Fibroblast of lung (primary cell): Measurements from ENCODE around the gene HMGA1. TPM values are rescaled to one million over a fixed set of nuclear protein-coding genes. Genes with fewer than 3 reads are reported as not detected.

Source experiments
- DNase-seq, 2 donors: peaks; one replicate each; pipeline versions ENCODE4 v3.0.0 to v3.0.0-alpha.2; 2010; ENCODE audit warnings: low read depth in 2 of 2
- H2AFZ ChIP-seq: 2 replicates; pipeline ENCODE4 v1.5.1; 2012; ENCODE audit warnings: low read length, control low read depth, inconsistent platforms
- H3K27ac ChIP-seq: 2 replicates; pipeline ENCODE4 v1.5.1; 2011; ENCODE audit warnings: low read length, control low read depth; ENCODE audit not compliant: insufficient read depth
- H3K27me3 ChIP-seq: 2 replicates; pipeline ENCODE4 v1.5.1; 2011; ENCODE audit warnings: mild to moderate bottlenecking, low read length; ENCODE audit not compliant: control insufficient read depth, insufficient read depth
- H3K36me3 ChIP-seq: 2 replicates; pipeline ENCODE4 v1.5.1; 2011; ENCODE audit warnings: low read length; ENCODE audit not compliant: control insufficient read depth, insufficient read depth
- H3K4me1 ChIP-seq: 2 replicates; pipeline ENCODE4 v1.5.1; 2011; ENCODE audit warnings: low read length; ENCODE audit not compliant: control insufficient read depth, insufficient read depth; ENCODE audit errors: extremely low read depth
- H3K4me2 ChIP-seq: 2 replicates; pipeline ENCODE4 v1.5.1; 2011; ENCODE audit warnings: low read length, control low read depth; ENCODE audit not compliant: insufficient read depth; ENCODE audit errors: extremely low read depth
- H3K4me3 ChIP-seq, 4 experiments: fragments of 200-600 bp in 1 of 4; sonication (generic) in 1 of 4; replicated peaks in 1 of 4; 2 replicates each; pipeline ENCODE4 v1.5.1; 2011 to 2016; ENCODE audit warnings: low read length in 4 of 4, low read depth in 3 of 4, mild to moderate bottlenecking in 3 of 4, control low read depth in 2 of 4, inconsistent platforms in 1 of 4, mixed read lengths in 1 of 4; ENCODE audit not compliant: insufficient read depth in 1 of 4; ENCODE audit errors: control extremely low read depth in 1 of 4
- H3K79me2 ChIP-seq: 2 replicates; pipeline ENCODE4 v1.5.1; 2012; ENCODE audit warnings: mild to moderate bottlenecking, low read length, inconsistent platforms; ENCODE audit not compliant: control insufficient read depth, insufficient read depth
- H3K9ac ChIP-seq: 2 replicates; pipeline ENCODE4 v1.5.1; 2011; ENCODE audit warnings: mild to moderate bottlenecking, low read length, control low read depth; ENCODE audit not compliant: insufficient read depth
- H3K9me3 ChIP-seq: 2 replicates; pipeline ENCODE4 v1.5.1; 2012; ENCODE audit warnings: low read depth, low read length; ENCODE audit not compliant: control insufficient read depth, insufficient read depth
- H4K20me1 ChIP-seq: 2 replicates; pipeline ENCODE4 v1.5.1; 2011; ENCODE audit warnings: low read length; ENCODE audit not compliant: control insufficient read depth, insufficient read depth; ENCODE audit errors: extremely low read depth
- CTCF ChIP-seq, 2 donors: IDR thresholded peaks in 1 of 2; conservative IDR thresholded peaks in 1 of 2; 1 replicate in 1 of 2; 2 replicates in 1 of 2; pipeline ENCODE4 v1.5.1; 2011 to 2012; ENCODE audit warnings: low read length in 2 of 2, control low read depth in 1 of 2, inconsistent platforms in 1 of 2, low read depth in 1 of 2, mild to moderate bottlenecking in 1 of 2
- EZH2 ChIP-seq: IDR thresholded peaks from 2 replicates; pipeline ENCODE4 v1.5.1; 2012; ENCODE audit warnings: low read length, control low read depth, mild to moderate bottlenecking; ENCODE audit errors: missing control alignments
- polyA plus RNA-seq, 2 donors: library from polyadenylated mRNA; depleted of rRNA in 1 of 2; stranded (reverse) in 1 of 2; unstranded in 1 of 2; fragments of >200 nt; gene quantifications; 2 replicates each; pipeline ENCODE4 v1.2.1, GENCODE V29; 2011 to 2012; ENCODE audit warnings: missing spikeins in 1 of 2
- total RNA-seq: library from RNA; depleted of rRNA; stranded (reverse); fragments of >200 nt; gene quantifications from 2 replicates; pipeline ENCODE4 v1.2.1, GENCODE V29; 2014

HMGA1 gene
- total and polyA plus RNA-seq, 2 donors (not counting 1 experiment from before 2014, with no cell fraction given) = 29.6 to 121 TPM

GRCh38 chr6:34194772-34195171, 41.9 kb upstream of the HMGA1 start:
- TF ChIP-seq CTCF (conservative IDR thresholded peaks at IDR 0.05 in 1 of 2, IDR thresholded peaks at IDR 0.05 in 1 of 2; ENCODE audit: low read depth in 1 of 2, low read length in 2 of 2) (peak; percentile 4 to 25), EZH2 (no peak)
- Histone ChIP-seq H4K20me1 (no peaks in the 10 kb centered on the region), H3K27me3 (no peaks in the 10 kb centered on the region), H3K36me3 (no peaks in the 10 kb centered on the region), H3K4me2 (no peak overlapping the region), H3K9ac (no peak overlapping the region), H3K9me3 (no peaks in the 10 kb centered on the region), H3K4me1 (peaks cover 3% of the 10 kb centered on the region), H3K27ac (no peak overlapping the region), H2AFZ (no peak overlapping the region), H3K79me2 (no peaks in the 10 kb centered on the region), H3K4me3 (no peak overlapping the region)
- DNase-seq = no peak

GRCh38 chr6:34195726-34196115, 41.0 kb upstream of the HMGA1 start:
- H3K4me2 ChIP-seq = peak overlapping the region; percentile 61
- H3K27ac ChIP-seq = no peak overlapping the region
- peak overlapping the region; percentile 87 for H2AFZ ChIP-seq
- DNase-seq = no peak
- H3K79me2 ChIP-seq = no peaks in the 10 kb centered on the region
- no peaks in the 10 kb centered on the region for H3K27me3 ChIP-seq
- H3K36me3 ChIP-seq = no peaks in the 10 kb centered on the region
- H4K20me1 ChIP-seq = no peaks in the 10 kb centered on the region
- peaks cover 3% of the 10 kb centered on the region for H3K4me1 ChIP-seq
- no peak overlapping the region for H3K4me3 ChIP-seq
- no peaks in the 10 kb centered on the region for H3K9me3 ChIP-seq
- TF ChIP-seq EZH2 (no peak), CTCF (conservative IDR thresholded peaks at IDR 0.05 in 1 of 2, IDR thresholded peaks at IDR 0.05 in 1 of 2; ENCODE audit: low read depth in 1 of 2, low read length in 2 of 2) (no peak)
- no peak overlapping the region for H3K9ac ChIP-seq

GRCh38 chr6:34196116-34196832, 40.4 kb upstream of the HMGA1 start:
- peak overlapping the region; percentile 13 to 52 (median 43) for H3K4me3 ChIP-seq
- TF ChIP-seq CTCF (conservative IDR thresholded peaks at IDR 0.05 in 1 of 2, IDR thresholded peaks at IDR 0.05 in 1 of 2; ENCODE audit: low read depth in 1 of 2, low read length in 2 of 2) (peak; percentile 81 to 85), EZH2 (no peak)
- no peaks in the 10 kb centered on the region for H3K79me2 ChIP-seq
- H3K27ac ChIP-seq = no peak overlapping the region
- peaks cover 3% of the 10 kb centered on the region for H3K4me1 ChIP-seq
- H3K27me3 ChIP-seq = no peaks in the 10 kb centered on the region
- no peaks in the 10 kb centered on the region for H3K9me3 ChIP-seq
- DNase-seq = peak; percentile 51 to 69
- H2AFZ ChIP-seq = peak overlapping the region; percentile 87
- H3K36me3 ChIP-seq = no peaks in the 10 kb centered on the region
- no peaks in the 10 kb centered on the region for H4K20me1 ChIP-seq
- H3K4me2 ChIP-seq = peak overlapping the region; percentile 61
- no peak overlapping the region for H3K9ac ChIP-seq
